Central memory CD8-positive, alpha-beta T cell (primary cell): ENCODE measurements around the gene ARTN.

Experiments
- ATAC-seq: fragments of 150-1000 bp; cut with Tn5 transposase; replicated peaks from 2 replicates; pipeline ENCODE4 v1.10.0; 2022; ENCODE audit warnings: mild to moderate bottlenecking, moderate FRiP score, moderate number of reproducible peaks; ENCODE audit not compliant: poor library complexity, severe bottlenecking; ENCODE audit errors: extremely low read depth
- DNase-seq, 2 donors: peaks; one replicate each; pipeline ENCODE4 v3.0.0; 2021; ENCODE audit warnings: low spot score in 2 of 2
- H3K27ac Mint-ChIP-seq: one replicate; pipeline ENCODE4 v1.8.0; 2022; ENCODE audit warnings: low read depth, mild to moderate bottlenecking, moderate library complexity, mixed read lengths
- H3K27me3 Mint-ChIP-seq: one replicate; pipeline ENCODE4 v1.8.0; 2022; ENCODE audit warnings: mixed read lengths
- H3K36me3 Mint-ChIP-seq: one replicate; pipeline ENCODE4 v1.8.0; 2022; ENCODE audit warnings: mild to moderate bottlenecking, moderate library complexity, mixed read lengths; ENCODE audit not compliant: insufficient read depth
- H3K4me1 Mint-ChIP-seq: one replicate; pipeline ENCODE4 v1.8.0; 2022; ENCODE audit warnings: mixed read lengths
- H3K4me3 Mint-ChIP-seq: one replicate; pipeline ENCODE4 v1.8.0; 2022; ENCODE audit warnings: mild to moderate bottlenecking, moderate library complexity, mixed read lengths
- H3K9me3 Mint-ChIP-seq: one replicate; pipeline ENCODE4 v1.8.0; 2022; ENCODE audit warnings: mixed read lengths

The ARTN gene

DNA sequence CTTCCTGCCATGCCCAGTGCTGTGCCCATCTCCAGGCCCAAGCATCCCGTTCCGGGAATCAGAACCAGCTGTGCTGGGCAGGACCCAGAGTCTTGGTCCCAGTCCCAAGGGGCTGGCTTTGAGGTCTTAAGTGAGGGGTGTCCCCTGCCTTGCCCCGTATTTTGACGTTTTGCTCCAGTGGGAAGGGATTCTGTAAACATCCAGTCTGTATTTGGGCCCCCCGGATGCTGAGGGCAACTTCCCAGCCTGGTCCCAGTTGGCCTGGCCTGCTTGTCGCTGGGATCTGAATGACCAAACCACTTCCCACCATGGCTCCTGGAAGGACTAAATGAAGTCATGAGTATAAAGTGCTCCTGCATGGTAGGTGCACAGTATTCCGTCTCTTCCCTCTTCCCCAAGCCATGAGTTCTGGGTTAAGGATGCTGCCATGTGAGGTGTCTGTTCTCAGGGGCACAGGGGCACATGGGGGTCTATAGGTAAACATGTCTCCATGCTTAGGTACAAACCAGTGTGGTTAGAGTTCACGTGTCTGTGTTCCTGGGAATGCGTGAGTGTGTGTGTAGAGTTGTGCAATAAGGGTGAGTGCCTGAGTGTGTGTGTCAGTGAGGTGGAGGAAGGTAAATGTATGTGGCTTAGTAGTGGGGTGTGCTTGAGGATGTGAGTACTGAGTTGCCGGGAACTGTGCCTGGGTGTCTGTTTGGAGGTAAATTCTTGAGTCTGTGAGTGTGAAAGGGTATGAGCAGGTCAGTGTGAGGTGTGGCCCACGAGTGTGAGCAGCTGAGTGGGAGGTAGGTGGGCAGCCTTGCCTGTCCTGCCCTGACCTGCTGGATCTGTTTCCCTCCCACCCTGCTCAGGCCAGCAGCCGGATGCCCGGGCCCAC, 46.9 kb downstream of the ARTN start:
- Mint-ChIP-seq H3K36me3 (peaks cover 8% of the 10 kb centered on the region), H3K27me3 (no peaks in the 10 kb centered on the region), H3K9me3 (no peaks in the 10 kb centered on the region), H3K4me1 (peaks cover 27% of the 10 kb centered on the region), H3K27ac (peak overlapping the region; percentile 12), H3K4me3 (peak overlapping the region; percentile 81)
- DNase-seq (no peak), ATAC-seq (no peak)

DNA sequence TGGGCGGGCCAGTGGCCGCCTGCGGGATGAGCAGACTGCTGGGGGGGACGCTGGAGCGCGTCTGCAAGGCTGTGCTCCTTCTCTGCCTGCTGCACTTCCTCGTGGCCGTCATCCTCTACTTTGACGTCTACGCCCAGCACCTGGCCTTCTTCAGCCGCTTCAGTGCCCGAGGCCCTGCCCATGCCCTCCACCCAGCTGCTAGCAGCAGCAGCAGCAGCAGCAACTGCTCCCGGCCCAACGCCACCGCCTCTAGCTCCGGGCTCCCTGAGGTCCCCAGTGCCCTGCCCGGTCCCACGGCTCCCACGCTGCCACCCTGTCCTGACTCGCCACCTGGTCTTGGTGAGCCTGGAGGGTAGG, 47.5 kb downstream of the ARTN start:
- no peak for DNase-seq
- ATAC-seq, result no peak
- peaks cover 8% of the 10 kb centered on the region for H3K36me3 Mint-ChIP-seq
- no peak overlapping the region for H3K27ac Mint-ChIP-seq
- no peaks in the 10 kb centered on the region for H3K27me3 Mint-ChIP-seq
- peaks cover 27% of the 10 kb centered on the region for H3K4me1 Mint-ChIP-seq
- H3K9me3 Mint-ChIP-seq, result no peaks in the 10 kb centered on the region
- no peak overlapping the region for H3K4me3 Mint-ChIP-seq

DNA sequence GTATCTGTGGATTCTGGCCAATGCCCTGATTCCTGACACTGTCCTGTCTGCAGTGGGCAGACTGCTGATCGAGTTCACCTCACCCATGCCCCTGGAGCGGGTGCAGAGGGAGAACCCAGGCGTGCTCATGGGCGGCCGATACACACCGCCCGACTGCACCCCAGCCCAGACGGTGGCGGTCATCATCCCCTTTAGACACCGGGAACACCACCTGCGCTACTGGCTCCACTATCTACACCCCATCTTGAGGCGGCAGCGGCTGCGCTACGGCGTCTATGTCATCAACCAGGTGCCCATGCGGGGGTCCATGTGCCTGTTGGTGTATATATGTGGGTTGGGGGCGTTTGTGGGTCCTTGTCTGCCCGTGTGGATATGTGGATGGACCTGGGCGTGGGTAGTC, 48.0 kb downstream of the ARTN start:
- no peak for DNase-seq
- Mint-ChIP-seq H3K4me1 (peaks cover 22% of the 10 kb centered on the region), H3K9me3 (no peaks in the 10 kb centered on the region), H3K4me3 (no peak overlapping the region), H3K27me3 (no peaks in the 10 kb centered on the region), H3K36me3 (peaks cover 8% of the 10 kb centered on the region), H3K27ac (no peak overlapping the region)
- no peak for ATAC-seq

DNA sequence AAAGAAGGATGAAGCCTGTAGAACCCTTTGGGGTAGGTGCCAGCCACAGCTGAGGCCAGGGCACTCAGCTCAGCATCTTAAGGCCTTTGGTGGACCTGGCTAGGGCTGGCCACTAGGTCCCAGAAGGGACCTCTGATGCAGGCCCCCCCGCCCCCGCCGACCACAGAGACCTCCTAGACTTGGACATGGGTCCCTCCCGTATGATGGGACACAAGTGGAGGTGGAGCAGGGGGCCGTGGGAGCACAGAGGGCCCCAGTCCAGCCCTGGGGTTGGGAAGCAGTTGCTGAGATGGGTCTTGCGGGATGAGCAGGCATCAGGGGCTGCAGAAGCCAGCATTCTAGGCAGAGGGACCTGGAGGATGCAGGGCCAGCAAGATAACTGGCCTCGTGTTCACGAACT, 48.6 kb downstream of the ARTN start:
- no peak for DNase-seq
- ATAC-seq, result no peak
- Mint-ChIP-seq H3K27me3 (no peaks in the 10 kb centered on the region), H3K27ac (no peak overlapping the region), H3K36me3 (peaks cover 4% of the 10 kb centered on the region), H3K4me3 (no peak overlapping the region), H3K9me3 (no peaks in the 10 kb centered on the region), H3K4me1 (peaks cover 16% of the 10 kb centered on the region)

DNA sequence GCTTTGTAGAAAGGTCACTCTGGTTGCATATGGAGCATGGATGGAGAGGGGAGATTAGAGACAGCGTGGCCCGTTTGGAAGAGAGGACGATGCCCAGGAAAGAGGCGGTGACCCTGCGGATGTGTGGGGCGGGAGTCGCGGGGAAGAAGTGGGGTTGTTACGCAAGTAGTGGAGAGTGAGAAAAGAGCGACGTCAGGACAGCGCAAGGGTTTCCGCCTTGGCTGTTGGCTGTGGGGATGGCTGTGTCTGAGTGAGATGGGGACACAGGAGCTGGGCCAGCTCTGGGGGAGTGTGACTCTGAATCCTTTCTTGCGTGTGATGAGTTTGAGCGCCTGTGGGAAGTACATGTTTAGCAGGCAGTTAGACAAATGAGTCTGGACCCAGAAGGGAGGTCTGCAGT, 49.2 kb downstream of the ARTN start:
- Mint-ChIP-seq H3K4me3 (no peak overlapping the region), H3K4me1 (peaks cover 10% of the 10 kb centered on the region), H3K27me3 (no peaks in the 10 kb centered on the region), H3K36me3 (peaks cover 3% of the 10 kb centered on the region), H3K27ac (no peak overlapping the region), H3K9me3 (no peaks in the 10 kb centered on the region)
- DNase-seq, result no peak
- ATAC-seq, result no peak

DNA sequence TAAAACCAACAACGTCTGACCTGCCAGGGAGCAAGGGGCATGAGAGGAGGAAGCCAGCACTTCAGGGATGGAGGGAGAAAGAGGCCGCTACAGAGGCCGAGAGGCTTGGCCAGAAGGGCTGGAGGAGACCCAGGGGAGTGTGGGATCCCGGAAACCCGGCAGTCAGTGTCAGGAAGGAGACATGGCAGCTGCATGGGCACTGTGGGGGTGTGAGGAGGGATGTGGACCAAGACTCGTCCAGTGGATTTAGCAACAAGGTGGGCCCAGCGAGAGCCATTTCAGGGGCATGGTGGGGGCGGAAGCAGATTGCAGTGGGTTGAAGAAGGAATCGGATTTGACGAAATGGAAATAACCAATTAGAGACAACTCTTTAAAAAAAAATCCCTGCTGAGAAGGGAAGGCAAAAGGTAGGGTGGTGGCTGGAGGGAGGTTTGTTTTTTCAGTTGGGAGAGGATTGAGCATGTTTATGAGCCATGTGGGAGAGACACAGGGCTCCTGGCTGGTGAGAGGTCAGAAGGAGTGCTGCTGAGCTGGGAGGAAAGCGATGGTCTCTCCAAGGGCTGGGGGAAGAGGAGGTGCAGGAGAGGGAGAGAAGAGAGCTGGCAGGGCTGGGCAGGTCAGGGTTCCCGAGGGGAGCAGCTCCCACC, 49.8 kb downstream of the ARTN start:
- ATAC-seq (no peak), DNase-seq (no peak)
- Mint-ChIP-seq H3K36me3 (peaks cover under 1% of the 10 kb centered on the region), H3K27ac (no peak overlapping the region), H3K9me3 (no peaks in the 10 kb centered on the region), H3K27me3 (no peaks in the 10 kb centered on the region), H3K4me1 (peaks cover 7% of the 10 kb centered on the region), H3K4me3 (no peak overlapping the region)

DNA sequence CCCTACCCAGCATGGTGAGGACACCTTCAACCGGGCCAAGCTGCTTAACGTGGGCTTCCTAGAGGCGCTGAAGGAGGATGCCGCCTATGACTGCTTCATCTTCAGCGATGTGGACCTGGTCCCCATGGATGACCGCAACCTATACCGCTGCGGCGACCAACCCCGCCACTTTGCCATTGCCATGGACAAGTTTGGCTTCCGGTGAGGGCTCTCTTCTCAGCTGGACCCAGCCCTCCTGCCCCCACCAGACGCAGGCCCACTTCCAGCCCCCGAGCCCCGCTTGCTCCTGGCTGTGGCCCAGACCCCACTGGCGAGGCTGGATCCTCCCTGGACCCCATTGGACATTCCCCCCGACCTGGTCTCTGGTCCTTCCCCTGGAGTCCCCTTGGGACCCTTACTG, 51.3 kb downstream of the ARTN start:
- Mint-ChIP-seq H3K4me3 (no peak overlapping the region), H3K4me1 (peaks cover 7% of the 10 kb centered on the region), H3K27me3 (no peaks in the 10 kb centered on the region), H3K27ac (no peak overlapping the region), H3K36me3 (no peaks in the 10 kb centered on the region), H3K9me3 (no peaks in the 10 kb centered on the region)
- DNase-seq (no peak), ATAC-seq (no peak)

DNA sequence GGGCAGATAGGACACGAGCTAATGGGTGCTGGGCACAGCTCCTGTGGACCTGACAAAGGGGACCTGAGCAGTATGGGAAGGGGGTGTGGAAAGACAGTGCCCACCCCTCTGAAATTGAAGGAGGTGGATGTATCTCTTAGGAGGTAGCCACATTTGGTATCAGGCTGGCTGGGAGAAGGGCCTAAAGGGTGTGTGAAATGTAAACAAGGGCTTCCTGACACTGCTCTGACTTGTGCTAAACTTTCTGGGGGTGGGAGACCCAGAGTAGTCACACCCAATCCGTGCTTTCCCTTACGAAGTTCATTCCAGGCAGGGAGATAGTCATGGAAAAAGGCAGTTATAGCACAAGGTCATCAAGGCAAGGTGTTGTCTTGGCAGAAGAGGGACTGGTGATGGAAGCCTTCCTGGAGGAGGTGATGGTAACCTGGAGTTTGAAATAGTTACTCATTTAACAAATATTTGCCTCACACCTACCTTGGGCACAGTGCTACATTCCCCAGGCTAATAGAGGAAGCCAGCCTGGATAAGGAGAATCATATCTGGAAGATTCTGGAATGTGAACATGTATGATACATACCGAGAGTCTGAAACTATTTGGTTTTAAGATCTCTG, 52.5 kb downstream of the ARTN start:
- Mint-ChIP-seq H3K36me3 (no peaks in the 10 kb centered on the region), H3K4me3 (no peak overlapping the region), H3K4me1 (peaks cover 2% of the 10 kb centered on the region), H3K27me3 (no peaks in the 10 kb centered on the region), H3K9me3 (no peaks in the 10 kb centered on the region), H3K27ac (no peak overlapping the region)
- DNase-seq, result no peak
- ATAC-seq, result no peak

DNA sequence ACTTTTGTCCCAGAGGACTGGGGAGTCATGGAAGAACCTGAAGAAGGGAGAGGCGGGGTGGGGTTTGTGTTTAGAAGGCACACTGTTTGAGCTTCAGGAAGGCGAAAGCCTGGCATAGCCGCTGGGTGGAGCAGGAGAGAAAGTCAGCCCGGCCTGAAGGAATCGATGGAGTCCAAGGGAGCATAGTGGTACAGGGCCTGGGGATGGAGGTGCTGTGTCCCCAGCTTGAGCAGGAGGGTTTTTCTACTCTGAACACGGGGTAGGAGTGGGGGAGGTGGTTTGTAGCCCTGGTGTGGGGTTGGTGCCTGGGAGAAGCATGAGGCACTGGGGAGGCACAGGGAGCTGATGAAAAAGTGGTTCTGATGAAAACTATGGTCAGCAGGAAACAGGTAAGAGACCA, 53.1 kb downstream of the ARTN start:
- Mint-ChIP-seq H3K9me3 (no peaks in the 10 kb centered on the region), H3K27me3 (no peaks in the 10 kb centered on the region), H3K27ac (no peak overlapping the region), H3K4me1 (peaks cover 9% of the 10 kb centered on the region), H3K36me3 (peaks cover 2% of the 10 kb centered on the region), H3K4me3 (no peak overlapping the region)
- DNase-seq, result no peak
- ATAC-seq, result no peak
